ENCODE results near the gene RNU4-1.

Gene RNU4-1

DNA sequence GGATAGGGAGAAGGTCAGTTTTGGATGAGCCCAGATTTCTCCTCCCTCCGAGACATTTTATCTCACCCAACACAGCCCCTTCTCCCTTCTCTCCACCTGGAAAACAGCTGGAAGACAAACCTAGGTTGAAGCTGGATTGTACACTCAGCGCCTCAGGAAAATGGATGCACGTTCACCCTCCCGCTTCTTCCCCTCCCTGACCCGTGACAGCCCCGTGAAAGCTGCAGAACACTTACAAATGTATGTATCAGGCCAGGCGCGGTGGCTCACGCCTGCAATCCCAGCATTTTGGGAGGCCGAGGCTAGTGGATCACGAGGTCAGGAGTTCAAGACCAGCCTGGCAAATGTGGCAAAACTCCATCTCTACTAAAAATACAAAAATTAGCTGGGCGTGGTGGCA lies 5.5 kb downstream of the RNU4-1 start:
- no peak for DNase-seq

DNA sequence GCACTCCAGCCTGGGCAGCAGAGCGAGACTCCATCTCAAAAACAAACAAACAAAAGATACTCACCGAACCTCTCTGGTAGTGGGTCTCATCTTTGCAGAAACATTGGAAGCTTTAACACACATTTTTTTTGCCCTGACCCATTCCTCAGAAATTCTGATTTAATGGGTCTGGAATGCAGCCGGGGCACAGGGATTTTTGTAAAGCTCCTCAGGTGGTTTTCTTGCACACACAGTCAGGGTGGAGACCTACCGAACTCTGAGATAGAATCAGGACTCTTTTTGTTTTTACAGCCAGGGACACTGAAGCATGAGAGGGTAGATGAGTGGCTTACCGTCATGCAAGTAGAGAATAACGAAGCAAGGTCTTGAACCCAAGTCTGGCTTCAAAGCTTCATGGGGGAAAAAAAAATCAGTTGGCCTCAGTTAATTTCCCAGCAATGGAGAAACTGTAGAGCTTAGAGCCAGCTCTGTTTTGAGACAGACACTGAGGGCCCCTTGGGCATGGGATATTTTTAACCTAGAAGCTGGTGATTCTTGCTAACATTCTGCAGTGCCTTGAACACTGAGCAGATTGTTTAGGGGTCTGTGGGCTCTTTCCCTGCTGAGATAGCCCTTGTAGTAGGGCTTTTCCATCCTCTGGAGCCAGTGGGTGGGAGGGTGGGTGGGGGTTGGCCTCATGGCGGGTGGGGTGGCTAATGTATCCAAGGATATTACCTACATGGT lies 6.1 kb downstream of the RNU4-1 start:
- DNase-seq: no peak

DNA sequence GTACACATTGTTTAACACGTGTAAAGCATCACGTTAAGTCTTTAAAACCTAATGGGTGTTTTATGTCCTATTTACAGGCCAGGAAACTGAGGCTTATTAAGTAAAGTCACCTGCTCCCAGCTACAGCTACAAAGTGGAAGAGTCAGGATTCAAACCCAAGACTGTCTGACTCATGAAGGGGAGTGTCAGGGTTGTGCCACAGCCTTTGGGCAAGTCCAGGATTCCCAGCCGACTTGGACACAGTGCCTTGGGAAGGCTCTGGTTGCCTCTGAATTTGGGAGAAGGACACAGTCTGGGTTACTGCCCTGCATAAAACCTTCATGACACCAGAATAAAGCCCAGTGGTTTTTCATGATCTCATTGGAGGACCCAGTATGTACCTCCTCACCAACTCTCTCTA lies 8.7 kb downstream of the RNU4-1 start:
- DNase-seq: no peak

GRCh38 chr12:120283318-120283717 lies 9.7 kb downstream of the RNU4-1 start:
- DNase-seq: no peak

GRCh38 chr12:120278137-120279069 lies 14.6 kb downstream of the RNU4-1 start:
- no peak for DNase-seq

GRCh38 chr12:120276734-120277133 lies 16.3 kb downstream of the RNU4-1 start:
- DNase-seq: no peak

DNA sequence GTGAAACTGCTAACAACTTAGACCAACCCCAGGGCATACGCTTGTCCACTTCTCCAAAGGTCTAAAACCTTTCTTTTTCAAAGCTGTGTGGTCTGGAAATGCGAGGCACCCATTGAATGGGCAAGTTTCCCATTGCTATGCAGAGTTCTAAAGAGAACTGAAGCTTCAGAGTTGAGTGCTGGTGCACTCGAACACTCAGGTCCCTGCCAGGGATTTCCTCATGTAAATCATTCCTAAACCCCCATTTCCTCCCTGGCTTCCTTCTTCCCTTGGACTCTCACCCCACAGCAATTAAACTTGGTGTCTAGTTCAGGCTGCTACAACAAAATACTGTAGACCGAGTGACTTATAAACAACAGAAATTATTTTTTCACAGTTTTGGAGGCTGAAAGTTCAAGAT lies 25.3 kb downstream of the RNU4-1 start:
- no peak for DNase-seq

DNA sequence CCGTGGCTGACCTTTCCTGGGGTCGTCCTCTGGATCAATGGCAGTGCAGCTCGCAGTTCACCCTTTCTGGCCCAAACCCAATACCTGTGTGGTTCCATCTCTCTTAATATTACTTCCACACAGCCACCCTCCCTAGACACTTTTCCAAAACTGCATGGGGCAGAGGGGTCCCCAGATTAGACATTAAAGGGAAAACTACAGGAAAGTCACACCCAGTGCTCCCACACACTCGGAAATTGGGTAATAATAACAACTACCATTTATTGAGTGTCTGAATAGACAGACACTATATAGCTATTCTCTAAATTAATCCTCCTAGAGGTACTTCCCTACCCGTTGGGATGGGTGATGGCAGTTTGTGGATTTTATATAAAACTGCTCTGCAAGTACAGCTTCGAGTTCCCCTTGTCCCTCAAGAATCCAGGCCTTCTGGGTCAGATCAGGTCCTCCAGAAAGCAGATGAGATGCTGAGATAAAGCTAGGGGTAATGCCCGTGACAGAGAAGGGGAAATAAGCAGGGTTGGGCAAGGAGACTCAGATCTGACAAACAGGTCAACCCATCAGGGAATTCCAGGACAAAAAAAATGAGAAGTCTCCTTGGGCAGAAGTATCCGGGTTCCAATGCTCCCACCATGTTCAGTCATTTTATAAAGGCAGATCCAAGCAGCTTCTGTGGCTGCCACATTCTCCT lies 26.7 kb downstream of the RNU4-1 start:
- no peak for DNase-seq

GRCh38 chr12:120265473-120266179 lies 27.4 kb downstream of the RNU4-1 start, which contains the start of gene PXN:
Gene PXN (minus strand): TSS chr12:120265730. CDS start chr12:120265629, 101 bp downstream.
- DNase-seq: peak; percentile 81

- DNase-seq: no peak
Measured at GRCh38 chr12:120264904-120265472, 28.0 kb downstream of the RNU4-1 start.

DNA sequence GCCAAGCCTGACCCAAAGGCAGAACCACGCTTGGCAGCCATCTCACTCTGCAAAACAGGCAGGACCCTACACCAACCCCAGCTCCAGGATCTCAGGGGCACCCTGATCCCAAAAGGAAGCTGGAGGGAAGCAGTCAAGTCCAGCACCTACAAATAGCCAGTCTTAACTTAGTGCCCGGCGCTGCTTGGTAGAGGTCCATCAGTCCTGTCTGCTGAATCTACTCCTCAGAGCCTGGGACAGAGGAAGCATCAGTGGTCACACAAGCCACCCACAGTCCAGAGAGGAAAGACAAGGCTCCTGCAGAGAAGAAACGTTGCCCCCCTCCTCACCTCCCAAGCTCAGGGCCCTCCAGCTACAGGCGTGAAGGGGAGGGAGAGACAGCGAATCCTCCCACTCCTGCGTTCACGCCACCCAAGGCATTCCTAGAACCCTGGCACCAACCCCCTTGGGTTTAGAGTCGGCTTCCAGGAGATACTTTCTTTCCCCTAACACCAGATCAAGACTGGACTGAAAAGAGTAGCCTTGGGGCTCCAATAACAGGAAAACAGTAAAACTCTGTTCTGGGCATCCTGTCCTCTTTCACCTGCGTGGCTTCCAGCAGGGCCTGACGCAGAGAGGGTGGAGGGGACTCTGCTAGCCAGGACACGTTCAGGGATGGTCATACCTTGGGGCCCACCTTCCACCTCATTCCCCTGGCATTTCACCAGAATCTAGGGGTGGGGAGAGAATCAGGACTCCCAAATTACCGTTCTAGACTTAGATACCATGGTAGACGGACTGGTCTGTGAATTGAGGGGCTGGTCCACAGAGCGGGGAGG lies 28.7 kb downstream of the RNU4-1 start:
- DNase-seq: no peak

DNA sequence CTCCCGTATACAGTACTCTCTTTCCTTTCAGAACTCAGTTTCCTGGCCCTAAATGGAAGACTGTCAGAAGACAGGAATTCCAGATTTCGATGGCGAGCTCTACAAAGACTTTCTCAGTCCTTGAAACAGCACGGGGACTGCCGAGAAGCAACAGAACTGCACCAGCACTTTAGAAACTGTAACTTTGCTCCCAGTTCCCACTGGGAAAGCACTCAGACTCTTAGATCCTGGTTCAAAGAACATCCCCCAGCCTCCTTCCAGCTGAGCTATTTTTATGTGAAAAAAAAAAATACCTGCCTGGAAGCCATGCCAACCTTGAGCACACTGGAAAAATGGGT lies 29.3 kb downstream of the RNU4-1 start:
- DNase-seq: no peak

GRCh38 chr12:120262852-120263747 lies 29.9 kb downstream of the RNU4-1 start:
- no peak for DNase-seq

GRCh38 chr12:120261951-120262851 lies 30.8 kb downstream of the RNU4-1 start:
- DNase-seq: no peak

DNA sequence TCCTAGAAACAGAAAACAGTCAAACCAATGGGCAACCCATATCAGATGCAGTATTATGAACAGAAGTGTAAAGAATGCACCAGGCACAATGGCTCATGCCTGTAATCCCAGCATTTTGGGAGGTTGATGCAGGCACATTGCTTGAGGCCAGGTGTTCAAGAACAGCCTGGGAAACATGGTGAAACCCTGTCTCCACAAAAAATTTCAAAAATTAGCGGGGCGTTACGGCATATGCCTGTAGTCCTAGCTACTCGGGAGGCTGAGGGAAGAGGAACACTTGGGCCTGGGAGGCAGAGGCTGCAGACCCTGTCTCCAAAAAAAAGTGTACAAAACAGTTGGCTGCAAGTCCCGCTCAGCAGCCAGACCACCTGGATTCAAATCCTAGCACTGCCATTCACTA lies 32.4 kb downstream of the RNU4-1 start:
- no peak for DNase-seq

DNA sequence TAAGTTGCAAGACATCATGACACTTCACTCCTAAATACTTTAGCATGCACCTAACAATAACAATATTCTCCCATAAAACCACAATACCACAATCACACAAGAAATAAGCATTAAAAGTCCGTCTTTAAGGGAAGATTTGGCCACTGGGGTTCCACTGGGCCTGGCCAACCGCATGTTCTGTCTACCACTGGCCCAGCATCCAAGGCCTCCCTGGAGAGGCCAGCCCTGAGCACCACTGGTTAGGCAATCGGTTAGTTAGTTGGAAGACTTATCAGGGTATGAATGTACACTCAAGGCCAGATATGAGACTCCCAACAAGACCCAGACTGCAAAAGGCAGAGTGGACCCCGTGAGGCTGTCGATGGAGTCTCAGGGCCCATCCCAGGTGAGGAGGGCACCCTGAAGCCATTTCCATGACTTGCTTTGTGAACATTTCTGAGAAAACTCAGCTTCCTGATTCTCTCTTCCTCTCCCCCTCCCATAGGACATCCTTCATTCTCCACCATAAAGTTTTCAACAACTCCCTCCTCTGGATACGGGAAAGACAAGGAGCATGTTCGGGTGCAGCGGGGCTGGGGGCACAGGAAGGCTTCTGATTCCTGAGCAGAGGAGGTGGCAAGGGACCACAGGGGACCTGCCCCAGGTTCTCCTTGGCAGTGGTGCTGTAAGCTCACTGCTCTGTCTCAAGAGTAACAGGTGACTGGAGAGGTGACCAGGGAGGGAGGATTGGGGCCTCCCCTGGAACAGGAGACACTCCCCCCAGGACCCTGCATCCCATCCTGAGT lies 33.4 kb downstream of the RNU4-1 start:
- DNase-seq: no peak

GRCh38 chr12:120258323-120258896 lies 34.6 kb downstream of the RNU4-1 start:
- no peak for DNase-seq
